Fibroblast of lung (primary cell): Measurements from ENCODE around the gene MYO19.

Experiments used
- CTCF ChIP-seq, 2 donors: IDR thresholded peaks in 1 of 2; conservative IDR thresholded peaks in 1 of 2; 1 replicate in 1 of 2; 2 replicates in 1 of 2; pipeline ENCODE4 v1.5.1; 2011 to 2012; ENCODE audit warnings: low read length in 2 of 2, control low read depth in 1 of 2, inconsistent platforms in 1 of 2, low read depth in 1 of 2, mild to moderate bottlenecking in 1 of 2
- EZH2 ChIP-seq: IDR thresholded peaks from 2 replicates; pipeline ENCODE4 v1.5.1; 2012; ENCODE audit warnings: low read length, control low read depth, mild to moderate bottlenecking; ENCODE audit errors: missing control alignments

- TF ChIP-seq CTCF (conservative IDR thresholded peaks at IDR 0.05 in 1 of 2, IDR thresholded peaks at IDR 0.05 in 1 of 2; ENCODE audit: low read depth in 1 of 2, low read length in 2 of 2) (no peak), EZH2 (no peak)
These were observed 32.7 kb downstream of the MYO19 start for GRCh38 chr17:36501963-36502362.
